ENCODE measurements around the gene CACNA2D4. TPM values are rescaled to one million over a fixed set of nuclear protein-coding genes. Genes with fewer than 3 reads are reported as not detected.

Gene CACNA2D4
- total and polyA plus RNA-seq, 4 donors, result 0.82 to 2.8 (median 1.3) TPM

GRCh38 chr12:1750300-1750699 lies 168.2 kb downstream of the CACNA2D4 start:
- no peak for DNase-seq (ENCODE audit: low spot score)
- WGBS, result 80% methylated on average over 3 of the region's 3 CpGs
- Histone ChIP-seq H3K4me3 (ENCODE audit: low read depth in 1 of 3, low read length in 3 of 3) (no peak overlapping the region), H3K9ac (ENCODE audit: low read depth in 1 of 2, low read length in 2 of 2) (no peak overlapping the region), H3K27me3 (ENCODE audit: control insufficient read depth in 4 of 4, insufficient read depth in 4 of 4, low read length in 3 of 4) (no peaks in the 10 kb centered on the region), H3K27ac (ENCODE audit: low read depth in 1 of 2, low read length in 2 of 2) (no peak overlapping the region), H3K4me1 (ENCODE audit: control insufficient read depth in 4 of 4, insufficient read depth in 4 of 4, low read length in 3 of 4) (peaks cover 0 to 15% (median under 1%) of the 10 kb centered on the region in 4 donors), H3K36me3 (ENCODE audit: control insufficient read depth in 4 of 4, insufficient read depth in 3 of 4, low read depth in 1 of 4, low read length in 3 of 4) (peaks cover 0 to 12% (median 7%) of the 10 kb centered on the region in 4 donors), H3K9me3 (ENCODE audit: control insufficient read depth in 4 of 4, low read length in 3 of 4) (no peaks in the 10 kb centered on the region)
- TF ChIP-seq CTCF (IDR thresholded peaks at IDR 0.05; ENCODE audit: low read depth, low read length, missing input control), result no peak

- no peak overlapping the region for H3K4me3 ChIP-seq (ENCODE audit: low read depth in 1 of 3, low read length in 3 of 3)
- TF ChIP-seq ZBTB33 (IDR thresholded peaks at IDR 0.05) (no peak), FOXA1 (IDR thresholded peaks at IDR 0.05) (no peak)
- no peak for DNase-seq (ENCODE audit: low spot score)
- WGBS, result 96% methylated on average over 5 of the region's 5 CpGs
- H3K27me3 ChIP-seq (ENCODE audit: control insufficient read depth in 4 of 4, insufficient read depth in 4 of 4, low read length in 3 of 4), result no peaks in the 10 kb centered on the region
- H3K27ac ChIP-seq (ENCODE audit: low read depth in 1 of 2, low read length in 2 of 2), result no peak overlapping the region
- peaks cover 0 to 6% (median 3%) of the 10 kb centered on the region in 4 donors for H3K36me3 ChIP-seq (ENCODE audit: control insufficient read depth in 4 of 4, insufficient read depth in 3 of 4, low read depth in 1 of 4, low read length in 3 of 4)
- peaks cover 0 to 15% (median 0%) of the 10 kb centered on the region in 4 donors for H3K4me1 ChIP-seq (ENCODE audit: control insufficient read depth in 4 of 4, insufficient read depth in 4 of 4, low read length in 3 of 4)
- no peaks in the 10 kb centered on the region for H3K9me3 ChIP-seq (ENCODE audit: control insufficient read depth in 4 of 4, low read length in 3 of 4)
- H3K9ac ChIP-seq (ENCODE audit: low read depth in 1 of 2, low read length in 2 of 2), result no peak overlapping the region
Measured at GRCh38 chr12:1749019-1749418, 169.4 kb downstream of the CACNA2D4 start.

GRCh38 chr12:1747609-1748008 lies 170.8 kb downstream of the CACNA2D4 start:
- no peak for TF ChIP-seq ZBTB33 (IDR thresholded peaks at IDR 0.05)
- TF ChIP-seq YY1 (IDR thresholded peaks at IDR 0.05), result no peak
- no peak for TF ChIP-seq NR2F2 (IDR thresholded peaks at IDR 0.05)
- no peak for TF ChIP-seq GABPA (IDR thresholded peaks at IDR 0.05 in 1 of 2, conservative IDR thresholded peaks at IDR 0.05 in 1 of 2)
- TF ChIP-seq FOXA1 (IDR thresholded peaks at IDR 0.05), result no peak
- no peak for TF ChIP-seq RXRA (IDR thresholded peaks at IDR 0.05)
- no peak for TF ChIP-seq SP1 (IDR thresholded peaks at IDR 0.05)
- H3K9me3 ChIP-seq (ENCODE audit: control insufficient read depth in 4 of 4, low read length in 3 of 4), result no peaks in the 10 kb centered on the region
- H3K9ac ChIP-seq (ENCODE audit: low read depth in 1 of 2, low read length in 2 of 2), result no peak overlapping the region
- no peaks in the 10 kb centered on the region for H3K27me3 ChIP-seq (ENCODE audit: control insufficient read depth in 4 of 4, insufficient read depth in 4 of 4, low read length in 3 of 4)
- WGBS, result 97% methylated on average over 2 of the region's 2 CpGs
- no peak overlapping the region for H3K27ac ChIP-seq (ENCODE audit: low read depth in 1 of 2, low read length in 2 of 2)
- H3K4me3 ChIP-seq (ENCODE audit: low read depth in 1 of 3, low read length in 3 of 3), result no peak overlapping the region
- peaks cover 0 to 6% (median 3%) of the 10 kb centered on the region in 4 donors for H3K36me3 ChIP-seq (ENCODE audit: control insufficient read depth in 4 of 4, insufficient read depth in 3 of 4, low read depth in 1 of 4, low read length in 3 of 4)
- peaks cover 0 to 15% (median 0%) of the 10 kb centered on the region in 4 donors for H3K4me1 ChIP-seq (ENCODE audit: control insufficient read depth in 4 of 4, insufficient read depth in 4 of 4, low read length in 3 of 4)
- no peak for DNase-seq (ENCODE audit: low spot score)
